ENCODE measurements around the gene IFT25. TPM values are rescaled to one million over a fixed set of nuclear protein-coding genes. Genes with fewer than 3 reads are reported as not detected.

IFT25 gene
- total and polyA plus RNA-seq, 12 donors = 7.8 to 16.0 (median 10.7) TPM

- no peak for DNase-seq
- H3K9me3 ChIP-seq = no peaks in the 10 kb centered on the region
- WGBS, 2 donors = 75 to 81% methylated on average over 5 of the region's 5 CpGs
- ATAC-seq = no peak
- no peak overlapping the region for H3K27ac ChIP-seq
- no peak overlapping the region for H3K4me3 ChIP-seq
- TF ChIP-seq, protein P1, sequence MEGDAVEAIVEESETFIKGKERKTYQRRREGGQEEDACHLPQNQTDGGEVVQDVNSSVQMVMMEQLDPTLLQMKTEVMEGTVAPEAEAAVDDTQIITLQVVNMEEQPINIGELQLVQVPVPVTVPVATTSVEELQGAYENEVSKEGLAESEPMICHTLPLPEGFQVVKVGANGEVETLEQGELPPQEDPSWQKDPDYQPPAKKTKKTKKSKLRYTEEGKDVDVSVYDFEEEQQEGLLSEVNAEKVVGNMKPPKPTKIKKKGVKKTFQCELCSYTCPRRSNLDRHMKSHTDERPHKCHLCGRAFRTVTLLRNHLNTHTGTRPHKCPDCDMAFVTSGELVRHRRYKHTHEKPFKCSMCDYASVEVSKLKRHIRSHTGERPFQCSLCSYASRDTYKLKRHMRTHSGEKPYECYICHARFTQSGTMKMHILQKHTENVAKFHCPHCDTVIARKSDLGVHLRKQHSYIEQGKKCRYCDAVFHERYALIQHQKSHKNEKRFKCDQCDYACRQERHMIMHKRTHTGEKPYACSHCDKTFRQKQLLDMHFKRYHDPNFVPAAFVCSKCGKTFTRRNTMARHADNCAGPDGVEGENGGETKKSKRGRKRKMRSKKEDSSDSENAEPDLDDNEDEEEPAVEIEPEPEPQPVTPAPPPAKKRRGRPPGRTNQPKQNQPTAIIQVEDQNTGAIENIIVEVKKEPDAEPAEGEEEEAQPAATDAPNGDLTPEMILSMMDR (IDR thresholded peaks at IDR 0.05) = no peak
- H3K36me3 ChIP-seq = peaks cover 0 to 51% (median 6%) of the 10 kb centered on the region in 9 donors
- no peaks in the 10 kb centered on the region for H3K4me1 ChIP-seq
- intact Hi-C loops (cut with DNase I) = no loop called here
- H3K27me3 ChIP-seq = no peaks in the 10 kb centered on the region
Observed at GRCh38 chr1:53913352-53914033, 32.0 kb downstream of the IFT25 start.

DNA sequence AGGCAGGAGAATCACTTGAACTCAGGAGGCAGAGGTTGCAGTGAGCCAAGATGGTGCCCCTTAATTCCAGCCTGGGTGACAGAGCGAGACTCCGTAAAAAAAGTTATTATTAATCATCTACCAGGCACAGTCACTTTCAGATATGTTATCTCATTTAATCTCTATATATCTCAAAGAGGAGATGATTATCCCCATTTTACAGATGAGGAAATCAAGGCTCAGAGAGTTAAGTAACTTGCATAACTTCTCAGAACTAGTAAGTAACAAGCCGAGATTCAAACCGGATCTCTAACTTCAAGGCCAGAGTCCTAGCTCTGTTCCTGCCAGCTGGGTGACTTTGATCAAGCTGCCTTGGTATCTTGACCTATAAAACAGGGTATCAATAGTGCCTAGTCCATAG lies 34.1 kb downstream of the IFT25 start:
- intact Hi-C loops (cut with DNase I) = no loop called here
- Histone ChIP-seq H3K36me3 (peaks cover 0 to 42% (median 6%) of the 10 kb centered on the region in 9 donors), H3K27me3 (no peaks in the 10 kb centered on the region), H3K4me1 (no peaks in the 10 kb centered on the region), H3K9me3 (no peaks in the 10 kb centered on the region), H3K27ac (no peak overlapping the region), H3K4me3 (no peak overlapping the region)
- no peak for ATAC-seq
- TF ChIP-seq, protein P1 (IDR thresholded peaks at IDR 0.05) = no peak
- WGBS, 2 donors = 92 to 98% methylated on average over 4 of the region's 4 CpGs
- DNase-seq = no peak

DNA sequence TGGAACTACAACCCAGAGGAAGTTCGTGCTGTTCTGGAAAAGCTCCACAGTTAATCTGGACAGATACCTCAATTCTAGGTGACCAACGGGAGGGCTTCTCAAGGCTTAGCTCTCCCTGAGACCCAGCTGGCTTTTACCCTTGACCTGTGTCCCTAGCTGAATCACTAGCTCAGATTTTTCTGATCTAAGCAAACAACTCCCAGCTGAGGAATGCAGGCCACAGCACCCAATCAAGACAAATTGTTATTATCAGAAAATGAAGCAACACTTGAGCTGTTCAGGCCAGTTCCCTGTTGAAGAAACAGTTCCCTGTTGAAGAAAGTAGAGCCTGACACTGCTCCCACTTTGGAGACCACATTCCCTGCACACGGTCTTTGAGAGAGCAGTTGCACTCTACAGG lies 35.6 kb downstream of the IFT25 start:
- WGBS, 2 donors = 84 to 85% methylated on average over 3 of the region's 3 CpGs
- H3K4me3 ChIP-seq = no peak overlapping the region
- H3K4me1 ChIP-seq = no peaks in the 10 kb centered on the region
- peaks cover 0 to 32% (median 0%) of the 10 kb centered on the region in 9 donors for H3K36me3 ChIP-seq
- H3K27me3 ChIP-seq = no peaks in the 10 kb centered on the region
- ATAC-seq (no peak), DNase-seq (no peak)
- intact Hi-C loops (cut with DNase I) = no loop called here
- no peak overlapping the region for H3K27ac ChIP-seq
- TF ChIP-seq, protein P1 (IDR thresholded peaks at IDR 0.05) = no peak
- H3K9me3 ChIP-seq = no peaks in the 10 kb centered on the region

DNA sequence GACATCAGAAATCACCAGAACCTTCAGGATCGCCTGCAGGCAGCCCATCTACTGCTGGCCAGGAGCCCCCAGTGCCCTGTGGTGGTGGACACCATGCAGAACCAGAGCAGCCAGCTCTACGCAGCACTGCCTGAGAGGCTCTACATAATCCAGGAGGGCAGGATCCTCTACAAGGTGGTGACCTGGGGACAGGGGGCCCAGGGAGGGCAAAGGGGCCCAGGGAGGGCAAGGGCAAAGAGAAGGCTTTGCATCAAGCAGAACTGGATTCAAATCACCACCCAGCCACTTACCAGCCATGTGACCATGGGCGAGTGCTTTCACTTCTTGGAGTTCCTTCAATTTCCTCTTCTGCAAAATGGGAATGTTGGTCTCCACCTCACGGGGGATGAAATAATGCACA lies 39.4 kb downstream of the IFT25 start:
- Histone ChIP-seq H3K27ac (no peak overlapping the region), H3K4me1 (no peaks in the 10 kb centered on the region), H3K4me3 (no peak overlapping the region), H3K36me3 (peaks cover 0 to 6% (median 0%) of the 10 kb centered on the region in 9 donors), H3K27me3 (no peaks in the 10 kb centered on the region), H3K9me3 (no peaks in the 10 kb centered on the region)
- no peak for ATAC-seq
- TF ChIP-seq, protein P1 (IDR thresholded peaks at IDR 0.05) = no peak
- no peak for DNase-seq
- WGBS, 2 donors = 89 to 93% methylated on average over 4 of the region's 4 CpGs
- intact Hi-C loops (cut with DNase I) = no loop called here

Measured in heart right ventricle (tissue), 16 donors.